Suprapubic skin (tissue), 4 donors: ENCODE data around the gene SIGLEC5. TPM values are rescaled to one million over a fixed set of nuclear protein-coding genes. Genes with fewer than 3 reads are reported as not detected.
A peak's percentile ranks its signal among the peaks of the same experiment; 100 is the strongest.

Source experiments
- DNase-seq, 2 donors: peaks; one replicate each; pipeline ENCODE4 v3.0.0-alpha.2; 2019; ENCODE audit warnings: low spot score in 2 of 2
- H3K27ac ChIP-seq: fragments of 200-600 bp; sonication (generic); one replicate; pipeline ENCODE4 v1.5.1; 2019
- H3K27me3 ChIP-seq: fragments of 200-600 bp; sonication (generic); one replicate; pipeline ENCODE4 v1.5.1; 2019
- H3K36me3 ChIP-seq: fragments of 200-600 bp; sonication (generic); one replicate; pipeline ENCODE4 v1.5.1; 2019
- H3K4me1 ChIP-seq: fragments of 200-600 bp; sonication (generic); one replicate; pipeline ENCODE4 v1.5.1; 2019
- H3K4me3 ChIP-seq: fragments of 200-600 bp; sonication (generic); one replicate; pipeline ENCODE4 v1.5.1; 2019; ENCODE audit warnings: mild to moderate bottlenecking
- H3K9me3 ChIP-seq: fragments of 200-600 bp; sonication (generic); one replicate; pipeline ENCODE4 v1.5.1; 2019
- EP300 ChIP-seq: sonication (generic); formaldehyde crosslinking; IDR thresholded peaks from one replicate; pipeline ENCODE4 v1.6.1; 2017; ENCODE audit warnings: antibody characterized with exemption
- POLR2A ChIP-seq, 2 donors: fragments of 450-650 bp; IDR thresholded peaks; one replicate each; pipeline ENCODE4 v1.6.1; 2017; ENCODE audit warnings: antibody characterized with exemption in 2 of 2, mild to moderate bottlenecking in 2 of 2, moderate library complexity in 2 of 2
- POLR2AphosphoS5 ChIP-seq, 3 donors: sonication (generic); formaldehyde crosslinking; IDR thresholded peaks; one replicate each; pipeline ENCODE4 v1.6.1; 2017; ENCODE audit warnings: antibody characterized with exemption in 3 of 3
- WGBS: methylation state at CpG from one replicate; pipeline ENCODE4 v1.1.5; 2018; 5-methylcytosine and 5-hydroxymethylcytosine counted together
- total RNA-seq, 4 donors: library from RNA; depleted of rRNA; stranded (reverse); fragments of >200 nt; gene quantifications; one replicate each; pipeline ENCODE4 v1.1.0, GENCODE V29; 2016
- TF ChIP-seq, protein P1 (sequence below), 2 donors: fragments of 200-600 bp in 1 of 2; fragments of 450-650 bp in 1 of 2; sonication (generic) in 1 of 2; IDR thresholded peaks; one replicate each; pipeline ENCODE4 v1.5.1; 2016 to 2019; ENCODE audit warnings: antibody characterized with exemption in 2 of 2, mild to moderate bottlenecking in 1 of 2, moderate library complexity in 1 of 2

SIGLEC5 gene
- total RNA-seq, 4 donors from 2014 or later, result 0.38 TPM; not detected in 3

DNA sequence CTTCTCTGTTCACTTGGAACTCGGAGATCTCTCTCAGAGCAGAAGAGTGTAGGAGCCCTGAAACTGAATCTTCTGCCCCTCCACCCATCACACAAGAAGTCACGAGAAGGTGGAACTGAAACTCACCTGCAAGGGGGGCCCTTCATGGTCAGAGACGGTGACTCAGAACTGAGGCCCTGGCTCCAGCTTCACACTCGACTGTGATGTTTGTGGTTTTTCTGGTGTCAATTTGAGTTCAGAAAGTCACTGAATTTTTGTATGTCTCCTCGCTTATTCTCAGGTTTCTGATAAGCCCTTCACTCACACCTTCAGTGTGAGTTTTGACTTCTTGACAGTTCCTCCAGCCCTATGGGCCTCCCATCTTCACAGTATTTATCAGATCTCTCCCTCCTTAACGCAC lies 23.1 kb downstream of the SIGLEC5 start:
- 71% methylated on average over 6 of the region's 6 CpGs for WGBS

DNA sequence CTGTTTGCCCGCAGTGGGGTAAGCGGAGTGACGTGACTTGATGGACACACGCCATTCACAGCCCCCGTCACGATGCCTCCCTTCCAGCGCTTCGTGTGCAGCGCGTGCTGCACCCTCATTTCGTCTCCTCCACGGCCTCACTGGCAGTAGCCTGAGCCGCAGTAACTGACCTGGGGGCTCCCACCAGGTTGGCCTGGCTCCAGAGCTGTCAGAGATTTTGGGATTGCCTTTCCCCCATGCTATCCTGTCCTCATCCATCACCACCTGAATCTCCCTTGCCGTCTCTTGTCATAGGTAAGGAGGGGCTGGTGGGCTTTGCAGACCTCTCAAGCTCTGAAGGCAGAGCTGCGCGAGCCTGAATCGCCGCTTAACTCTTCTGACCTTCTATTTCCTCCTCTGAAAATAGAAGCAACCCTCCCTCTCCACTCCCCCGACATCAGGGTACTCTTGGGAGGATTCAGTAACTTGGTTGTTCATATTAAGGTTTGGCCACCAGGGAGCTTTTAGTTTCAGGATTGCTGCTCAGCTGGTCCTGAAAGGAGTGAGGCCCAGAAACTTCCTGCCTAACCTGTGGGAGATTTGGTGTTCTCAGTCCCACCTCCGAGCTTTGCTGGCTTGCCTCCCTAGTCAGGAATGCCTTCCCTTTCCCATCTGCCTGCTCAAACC lies 27.9 kb downstream of the SIGLEC5 start:
- H3K27ac ChIP-seq, result no peak overlapping the region
- no peak for TF ChIP-seq POLR2AphosphoS5 (IDR thresholded peaks at IDR 0.05)
- TF ChIP-seq POLR2A (IDR thresholded peaks at IDR 0.05), result no peak
- TF ChIP-seq EP300, result no peak
- TF ChIP-seq, protein P1, sequence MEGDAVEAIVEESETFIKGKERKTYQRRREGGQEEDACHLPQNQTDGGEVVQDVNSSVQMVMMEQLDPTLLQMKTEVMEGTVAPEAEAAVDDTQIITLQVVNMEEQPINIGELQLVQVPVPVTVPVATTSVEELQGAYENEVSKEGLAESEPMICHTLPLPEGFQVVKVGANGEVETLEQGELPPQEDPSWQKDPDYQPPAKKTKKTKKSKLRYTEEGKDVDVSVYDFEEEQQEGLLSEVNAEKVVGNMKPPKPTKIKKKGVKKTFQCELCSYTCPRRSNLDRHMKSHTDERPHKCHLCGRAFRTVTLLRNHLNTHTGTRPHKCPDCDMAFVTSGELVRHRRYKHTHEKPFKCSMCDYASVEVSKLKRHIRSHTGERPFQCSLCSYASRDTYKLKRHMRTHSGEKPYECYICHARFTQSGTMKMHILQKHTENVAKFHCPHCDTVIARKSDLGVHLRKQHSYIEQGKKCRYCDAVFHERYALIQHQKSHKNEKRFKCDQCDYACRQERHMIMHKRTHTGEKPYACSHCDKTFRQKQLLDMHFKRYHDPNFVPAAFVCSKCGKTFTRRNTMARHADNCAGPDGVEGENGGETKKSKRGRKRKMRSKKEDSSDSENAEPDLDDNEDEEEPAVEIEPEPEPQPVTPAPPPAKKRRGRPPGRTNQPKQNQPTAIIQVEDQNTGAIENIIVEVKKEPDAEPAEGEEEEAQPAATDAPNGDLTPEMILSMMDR (IDR thresholded peaks at IDR 0.05), result no peak
- WGBS, result 91% methylated on average over 15 of the region's 20 CpGs

More for the DNA sequence above, 23.1 kb downstream of the SIGLEC5 start:
- H3K4me1 ChIP-seq, result no peaks in the 10 kb centered on the region
- peak in 1 of 2 donors; percentile 26 for DNase-seq
- TF ChIP-seq EP300 (no peak), POLR2A (IDR thresholded peaks at IDR 0.05) (no peak), POLR2AphosphoS5 (IDR thresholded peaks at IDR 0.05) (no peak)
- TF ChIP-seq, protein P1 (IDR thresholded peaks at IDR 0.05), result no peak
- no peaks in the 10 kb centered on the region for H3K9me3 ChIP-seq
- H3K27ac ChIP-seq, result no peak overlapping the region
- H3K36me3 ChIP-seq, result no peaks in the 10 kb centered on the region
- H3K27me3 ChIP-seq, result peaks cover under 1% of the 10 kb centered on the region
- no peak overlapping the region for H3K4me3 ChIP-seq

DNA sequence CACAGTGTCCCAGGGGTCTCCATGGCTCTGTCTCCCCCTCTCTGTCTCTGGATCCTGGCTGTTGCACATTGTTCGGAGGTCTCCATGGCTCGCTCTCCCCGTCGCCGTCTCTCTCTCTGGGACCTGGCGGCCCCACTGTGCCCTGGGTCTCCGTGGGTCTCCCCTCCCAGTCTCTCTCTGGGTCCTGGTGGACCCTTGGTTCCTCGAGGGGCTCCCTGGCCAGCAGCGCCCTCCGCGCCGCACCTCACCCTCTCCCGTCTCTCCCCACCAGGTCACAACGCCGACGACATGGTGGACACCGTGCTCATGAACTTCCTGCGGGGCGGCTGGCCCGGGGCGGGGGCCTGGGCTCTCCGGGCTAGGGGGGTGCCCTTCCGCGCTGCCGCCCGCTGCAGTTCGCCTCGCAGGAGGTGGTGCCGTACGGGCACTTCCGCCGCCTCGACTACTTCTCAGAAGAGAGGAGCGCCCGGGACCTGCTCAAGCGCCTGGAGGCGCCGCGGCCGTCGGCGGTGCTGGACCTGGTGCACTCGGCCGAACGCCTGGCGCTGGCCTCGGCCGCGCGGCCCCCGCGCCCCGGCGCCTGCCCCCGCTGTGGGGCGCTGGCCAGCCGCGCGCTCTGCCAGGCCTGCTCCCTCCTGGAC lies 29.1 kb downstream of the SIGLEC5 start:
- Histone ChIP-seq H3K27me3 (peaks cover 46% of the 10 kb centered on the region), H3K4me3 (no peak overlapping the region), H3K4me1 (no peaks in the 10 kb centered on the region), H3K36me3 (no peaks in the 10 kb centered on the region), H3K9me3 (no peaks in the 10 kb centered on the region), H3K27ac (no peak overlapping the region)
- DNase-seq, result no peak
- WGBS, result 24% methylated on average over 22 of the region's 59 CpGs
- TF ChIP-seq POLR2AphosphoS5 (IDR thresholded peaks at IDR 0.05) (no peak), POLR2A (IDR thresholded peaks at IDR 0.05) (no peak), EP300 (no peak)
- TF ChIP-seq, protein P1 (IDR thresholded peaks at IDR 0.05), result no peak

More for the DNA sequence above, 27.9 kb downstream of the SIGLEC5 start:
- H3K9me3 ChIP-seq, result no peaks in the 10 kb centered on the region
- no peak for DNase-seq
- no peaks in the 10 kb centered on the region for H3K4me1 ChIP-seq
- H3K36me3 ChIP-seq, result no peaks in the 10 kb centered on the region
- no peak overlapping the region for H3K4me3 ChIP-seq
- peaks cover 41% of the 10 kb centered on the region for H3K27me3 ChIP-seq

DNA sequence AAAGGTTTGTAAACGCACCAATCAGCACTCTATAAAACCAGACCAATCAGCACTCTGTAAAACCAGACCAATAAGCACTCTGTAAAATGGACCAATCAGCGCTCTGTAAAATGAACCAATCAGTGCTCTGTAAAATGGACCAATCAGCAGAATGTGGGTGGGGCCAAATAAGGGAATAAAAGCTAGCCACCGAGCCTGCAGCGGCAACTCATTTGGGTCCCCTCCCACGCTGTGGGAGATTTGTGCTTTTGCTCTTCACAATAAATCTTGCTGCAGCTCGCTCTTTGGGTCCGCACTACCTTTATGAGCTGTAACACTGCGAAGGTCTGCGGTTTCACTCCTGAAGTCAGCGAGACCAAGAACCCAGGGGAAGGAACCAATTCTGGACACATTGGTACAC lies 31.1 kb downstream of the SIGLEC5 start:
- DNase-seq, result no peak
- TF ChIP-seq POLR2AphosphoS5 (IDR thresholded peaks at IDR 0.05) (no peak), EP300 (no peak), POLR2A (IDR thresholded peaks at IDR 0.05) (no peak)
- TF ChIP-seq, protein P1 (IDR thresholded peaks at IDR 0.05), result no peak
- peaks cover 46% of the 10 kb centered on the region for H3K27me3 ChIP-seq
- no peaks in the 10 kb centered on the region for H3K36me3 ChIP-seq
- H3K4me1 ChIP-seq, result peaks cover 5% of the 10 kb centered on the region
- no peak overlapping the region for H3K27ac ChIP-seq
- no peak overlapping the region for H3K4me3 ChIP-seq
- WGBS, result 96% methylated on average over 10 of the region's 10 CpGs
- no peaks in the 10 kb centered on the region for H3K9me3 ChIP-seq

DNA sequence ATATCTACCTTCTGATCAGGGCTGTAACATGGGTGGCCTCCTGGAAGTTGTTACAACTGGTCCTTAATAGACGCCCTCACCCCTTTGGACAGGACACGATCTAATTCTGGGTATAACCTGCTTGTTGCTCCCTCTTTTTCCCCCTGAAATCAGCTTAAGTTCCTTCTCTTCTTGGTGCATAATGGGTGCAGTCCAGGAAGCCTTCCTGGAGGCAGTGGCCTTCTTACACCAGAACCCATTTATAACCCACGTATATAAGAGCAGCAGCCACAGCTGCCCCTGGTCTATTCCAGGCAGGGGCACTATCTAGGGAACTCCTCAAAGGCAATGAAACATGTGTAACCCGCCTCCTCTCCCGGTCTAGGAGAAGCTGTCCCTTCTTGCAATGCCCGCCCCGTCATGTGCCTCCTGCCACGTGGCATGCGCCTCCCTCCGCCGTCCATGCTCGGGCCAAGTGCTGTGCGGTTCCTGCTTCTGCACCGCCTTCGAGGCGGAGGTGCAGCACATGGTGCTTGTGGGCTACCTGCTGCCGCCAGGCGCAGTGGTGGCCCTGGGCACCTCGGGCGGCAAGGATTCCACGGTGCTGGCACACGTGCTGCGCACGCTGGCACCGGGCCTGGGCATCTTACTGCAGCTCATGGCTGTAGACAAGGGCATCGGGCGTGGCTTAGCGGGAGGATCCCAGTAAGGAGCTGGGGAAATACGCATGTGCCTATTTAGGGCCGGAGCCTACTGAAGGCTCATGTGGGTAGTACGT lies 31.9 kb downstream of the SIGLEC5 start:
- H3K27ac ChIP-seq, result no peak overlapping the region
- H3K4me3 ChIP-seq, result no peak overlapping the region
- H3K9me3 ChIP-seq, result no peaks in the 10 kb centered on the region
- H3K4me1 ChIP-seq, result peaks cover 12% of the 10 kb centered on the region
- H3K36me3 ChIP-seq, result no peaks in the 10 kb centered on the region
- H3K27me3 ChIP-seq, result peaks cover 46% of the 10 kb centered on the region
- no peak for DNase-seq
- TF ChIP-seq EP300 (no peak), POLR2A (IDR thresholded peaks at IDR 0.05) (no peak), POLR2AphosphoS5 (IDR thresholded peaks at IDR 0.05) (no peak)
- TF ChIP-seq, protein P1 (IDR thresholded peaks at IDR 0.05), result no peak
- WGBS, result 90% methylated on average over 14 of the region's 31 CpGs
